ENCODE data around the gene SPSB4. TPM values are rescaled to one million over a fixed set of nuclear protein-coding genes. Genes with fewer than 3 reads are reported as not detected.

Gene SPSB4
- total and polyA plus RNA-seq, 10 donors: 0.87 to 10.7 (median 5.9) TPM

DNA sequence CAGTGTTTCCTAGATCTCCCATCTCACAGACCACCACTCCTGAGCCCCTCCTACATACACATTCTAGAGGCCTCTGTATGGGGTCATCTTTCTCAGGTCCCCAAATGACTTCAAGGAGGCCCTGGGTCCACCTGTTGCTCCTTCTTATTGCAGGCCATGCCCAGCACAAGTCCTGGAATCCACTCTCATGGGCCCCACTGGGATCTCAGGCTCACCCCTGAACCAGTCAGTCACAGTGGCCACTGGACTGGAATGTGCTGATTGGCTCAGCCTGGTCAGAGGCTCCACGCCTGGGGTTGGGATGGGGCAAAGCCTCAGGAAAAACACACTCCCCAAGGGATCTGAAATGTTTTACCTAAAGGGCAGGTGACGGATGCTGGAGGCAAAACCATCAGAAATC, 55.7 kb downstream of the SPSB4 start:
- Histone ChIP-seq H3K27ac (no peak overlapping the region), H3K4me1 (no peaks in the 10 kb centered on the region), H3K9me3 (peaks cover 0 to 9% (median 2%) of the 10 kb centered on the region in 8 donors), H3K4me3 (no peak overlapping the region), H3K27me3 (replicated peaks in 1 of 7) (no peaks in the 10 kb centered on the region), H3K36me3 (no peaks in the 10 kb centered on the region)
- no peak for DNase-seq
- intact Hi-C loops (cut with DNase I; ENCODE audit: low total_unique reads): loop anchor here (5.0 kb wide), 1 partner anchor 205 kb away; no protein-coding TSS in a partner anchor
- 88 to 98% (median 90%) methylated on average over 2 of the region's 2 CpGs for WGBS, 5 donors
- TF ChIP-seq POLR2A (IDR thresholded peaks at IDR 0.05) (no peak), CTCF (IDR thresholded peaks at IDR 0.05 in 8 of 11, conservative IDR thresholded peaks at IDR 0.05 in 3 of 11) (no peak), POLR2AphosphoS5 (IDR thresholded peaks at IDR 0.05) (no peak)

DNA sequence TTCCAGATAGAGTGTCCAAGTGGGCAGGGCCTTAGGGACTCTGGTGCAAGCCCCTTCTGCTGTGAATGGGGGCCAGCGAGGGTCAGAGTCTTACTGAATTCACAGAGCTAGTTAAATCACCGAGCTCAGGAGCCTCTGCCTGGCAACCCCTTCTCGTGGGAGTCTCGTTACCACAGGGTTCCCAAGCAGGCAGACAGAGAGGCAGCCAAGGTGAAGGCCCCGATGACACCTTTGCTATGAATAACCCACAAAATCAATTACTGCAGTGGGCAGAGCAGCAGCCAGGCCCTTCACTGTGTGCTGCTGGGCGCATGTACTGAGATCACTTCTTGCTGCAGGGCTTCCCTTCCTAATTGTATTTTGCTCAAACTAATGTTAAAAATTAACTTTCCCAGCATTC, 56.9 kb downstream of the SPSB4 start:
- TF ChIP-seq POLR2A (IDR thresholded peaks at IDR 0.05): no peak
- TF ChIP-seq CTCF (IDR thresholded peaks at IDR 0.05 in 8 of 11, conservative IDR thresholded peaks at IDR 0.05 in 3 of 11): no peak
- TF ChIP-seq POLR2AphosphoS5 (IDR thresholded peaks at IDR 0.05): no peak
- 72 to 92% (median 87%) methylated on average over 6 of the region's 6 CpGs for WGBS, 5 donors
- H3K4me1 ChIP-seq: no peaks in the 10 kb centered on the region
- no peaks in the 10 kb centered on the region for H3K27me3 ChIP-seq (replicated peaks in 1 of 7)
- H3K36me3 ChIP-seq: no peaks in the 10 kb centered on the region
- no peak overlapping the region for H3K27ac ChIP-seq
- H3K4me3 ChIP-seq: no peak overlapping the region
- DNase-seq: no peak
- peaks cover 0 to 9% (median 2%) of the 10 kb centered on the region in 8 donors for H3K9me3 ChIP-seq
- intact Hi-C loops (cut with DNase I; ENCODE audit: low total_unique reads): loop anchor here (5.0 kb wide), 1 partner anchor 206 kb away; no protein-coding TSS in a partner anchor

DNA sequence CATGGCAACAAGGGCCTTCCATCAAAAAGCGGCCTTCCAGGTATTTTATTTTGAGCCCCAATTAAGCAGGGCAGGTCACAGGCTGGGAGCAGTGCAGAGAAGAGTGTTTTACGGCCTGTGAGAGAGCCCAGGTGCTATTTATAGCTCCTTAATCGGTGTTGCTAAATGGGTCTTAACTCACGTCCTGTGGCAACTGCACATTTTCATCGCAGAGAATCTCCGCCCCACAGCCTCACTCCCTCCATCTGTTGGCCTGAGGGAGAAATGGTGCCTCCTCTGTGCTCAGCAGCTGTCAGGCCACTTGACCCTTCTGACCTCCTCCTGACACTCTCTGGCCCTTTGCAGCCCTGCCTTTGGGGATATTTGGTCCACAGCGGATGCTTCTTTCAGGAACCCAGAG, 58.6 kb downstream of the SPSB4 start:
- no peak for DNase-seq
- WGBS, 5 donors: 50 to 79% (median 59%) methylated on average over 7 of the region's 7 CpGs
- Histone ChIP-seq H3K27ac (no peak overlapping the region), H3K4me3 (no peak overlapping the region), H3K36me3 (no peaks in the 10 kb centered on the region), H3K9me3 (peaks cover 0 to 9% (median 2%) of the 10 kb centered on the region in 8 donors), H3K27me3 (replicated peaks in 1 of 7) (no peaks in the 10 kb centered on the region), H3K4me1 (no peaks in the 10 kb centered on the region)
- intact Hi-C loops (cut with DNase I; ENCODE audit: low total_unique reads): loop anchor here (5.0 kb wide), 1 partner anchor 207 kb away; no protein-coding TSS in a partner anchor
- TF ChIP-seq POLR2A (IDR thresholded peaks at IDR 0.05) (no peak), POLR2AphosphoS5 (IDR thresholded peaks at IDR 0.05) (no peak), CTCF (IDR thresholded peaks at IDR 0.05 in 8 of 11, conservative IDR thresholded peaks at IDR 0.05 in 3 of 11) (no peak)

DNA sequence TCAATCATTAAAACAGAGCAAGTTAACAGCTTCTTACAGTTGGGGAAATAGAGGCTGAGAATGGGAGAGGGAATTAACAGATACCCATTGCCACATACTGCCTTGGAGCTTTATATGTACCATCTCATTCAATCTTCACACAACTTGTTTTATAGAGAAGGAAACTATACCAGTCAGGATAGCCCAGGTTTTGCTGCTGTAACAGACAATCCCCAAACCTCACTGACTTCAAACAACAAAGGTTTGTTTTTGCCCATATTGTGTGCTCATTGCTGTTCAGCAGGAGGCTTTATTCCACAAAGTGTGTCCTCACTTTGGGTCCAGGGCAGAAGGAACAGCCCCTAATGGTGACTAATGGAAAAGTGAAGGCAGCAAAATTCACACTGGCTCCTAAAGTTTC, 59.2 kb downstream of the SPSB4 start:
- Histone ChIP-seq H3K27ac (no peak overlapping the region), H3K9me3 (peaks cover 0 to 9% (median 2%) of the 10 kb centered on the region in 8 donors), H3K4me3 (no peak overlapping the region), H3K36me3 (no peaks in the 10 kb centered on the region), H3K4me1 (no peaks in the 10 kb centered on the region), H3K27me3 (replicated peaks in 1 of 7) (no peaks in the 10 kb centered on the region)
- TF ChIP-seq POLR2AphosphoS5 (IDR thresholded peaks at IDR 0.05) (no peak), CTCF (IDR thresholded peaks at IDR 0.05 in 8 of 11, conservative IDR thresholded peaks at IDR 0.05 in 3 of 11) (no peak), POLR2A (IDR thresholded peaks at IDR 0.05) (no peak)
- no peak for DNase-seq
- intact Hi-C loops (cut with DNase I; ENCODE audit: low total_unique reads): no loop called here
